K562 (cell line): ENCODE measurements around the gene CYP2C9. TPM values are rescaled to one million over a fixed set of nuclear protein-coding genes. Genes with fewer than 3 reads are reported as not detected.

ENCODE experiments used
- ATAC-seq: fragments of 200-7000 bp; cut with Tn5 transposase; 3 replicates; pipeline ENCODE4 v1.9.1; 2020; ENCODE audit warnings: moderate library complexity
- BruUV-seq: library from RNA; stranded (reverse); fragments of 400-500 nt; replicated peaks from 2 replicates; lab custom pipeline; 2021; lab: Mats Ljungman, UMichigan
- CTCF ChIA-PET: fragments of 300-600 bp; formaldehyde crosslinking; extraction: SDS; loops from one replicate; lab custom pipeline; 2021; ENCODE audit warnings: low intra/inter-chr PET ratio; lab: Yijun Ruan, JAX
- POLR2A ChIA-PET: fragments of 300-600, 350-650 bp; sonication (Branson Sonifier 250); formaldehyde crosslinking; extraction: SDS; loops from one replicate; lab custom pipeline; 2021; ENCODE audit warnings: antibody characterized with exemption, inconsistent platforms; lab: Yijun Ruan, JAX
- DNase-seq, 4 experiments: peaks; one replicate each; pipeline versions ENCODE4 v3.0.0 to v3.0.0-alpha.2; 2011 to 2018; ENCODE audit warnings: low spot score in 3 of 4, mixed read lengths in 3 of 4; ENCODE audit errors: extremely low read depth in 1 of 4
- FAIRE-seq: peaks from 2 replicates; lab custom pipeline; 2011; peaks lifted over from hg19 to GRCh38; lab: Jason Lieb, UNC
- H2AFZ ChIP-seq: 2 replicates; pipeline ENCODE4 v1.6.0; 2011; ENCODE audit warnings: low read depth, low read length, control low read depth, inconsistent platforms
- H3K27ac ChIP-seq: fragments of 200-600 bp; 3 replicates; pipeline ENCODE4 v1.8.0; 2011; ENCODE audit warnings: low read depth, mild to moderate bottlenecking, control low read depth, inconsistent platforms, low read length, moderate library complexity, mixed read lengths; ENCODE audit errors: extremely low read depth
- H3K27me3 ChIP-seq, 2 experiments: fragments of 300-600 bp in 1 of 2; 2 replicates in 1 of 2; 3 replicates in 1 of 2; pipeline versions ENCODE4 v1.6.0 to v1.8.0; 2011; ENCODE audit warnings: inconsistent platforms in 2 of 2, low read length in 2 of 2, mild to moderate bottlenecking in 1 of 2, mixed read lengths in 1 of 2, moderate library complexity in 1 of 2; ENCODE audit not compliant: control insufficient read depth in 2 of 2, insufficient read depth in 2 of 2
- H3K36me3 ChIP-seq: fragments of 300-600 bp; 3 replicates; pipeline ENCODE4 v1.8.0; 2011; ENCODE audit warnings: mild to moderate bottlenecking, low read length, inconsistent platforms; ENCODE audit not compliant: control insufficient read depth, insufficient read depth
- H3K4me1 ChIP-seq, 2 experiments: fragments of 200-600 bp in 1 of 2; replicated peaks in 1 of 2; 2 replicates in 1 of 2; 3 replicates in 1 of 2; pipeline versions ENCODE4 v1.5.1 to v1.8.0; 2011; ENCODE audit warnings: inconsistent platforms in 2 of 2, low read length in 2 of 2, mild to moderate bottlenecking in 1 of 2, mixed read lengths in 1 of 2, moderate library complexity in 1 of 2; ENCODE audit not compliant: control insufficient read depth in 2 of 2, insufficient read depth in 2 of 2
- H3K4me2 ChIP-seq: 2 replicates; pipeline ENCODE4 v1.6.1; 2011; ENCODE audit warnings: low read length, control low read depth, inconsistent platforms, mixed read lengths; ENCODE audit not compliant: insufficient read depth
- H3K4me3 ChIP-seq: fragments of 200-600 bp; sonication (generic), shearing (Covaris generic); 2 replicates; pipeline ENCODE4 v1.5.1; 2016; ENCODE audit warnings: control low read depth, inconsistent platforms
- H3K79me2 ChIP-seq: fragments of 200-600 bp; 3 replicates; pipeline ENCODE4 v1.8.0; 2011; ENCODE audit warnings: low read length, inconsistent platforms; ENCODE audit not compliant: control insufficient read depth, insufficient read depth
- H3K9ac ChIP-seq, 2 experiments: 2 replicates each; pipeline versions ENCODE4 v1.6.0 to v1.6.1; 2011; ENCODE audit warnings: low read depth in 2 of 2, low read length in 2 of 2, control low read depth in 1 of 2, inconsistent platforms in 1 of 2, mild to moderate bottlenecking in 1 of 2, mixed read lengths in 1 of 2; ENCODE audit not compliant: insufficient read depth in 1 of 2
- H3K9me1 ChIP-seq: one replicate; pipeline ENCODE4 v1.6.0; 2011; ENCODE audit warnings: inconsistent platforms, mild to moderate bottlenecking, low read length, moderate library complexity; ENCODE audit not compliant: control insufficient read depth, insufficient read depth
- H3K9me3 ChIP-seq: replicated peaks from 2 replicates; pipeline ENCODE4 v1.5.1; 2011; ENCODE audit warnings: low read depth, low read length, inconsistent platforms; ENCODE audit not compliant: control insufficient read depth, insufficient read depth
- H4K20me1 ChIP-seq: replicated peaks from 2 replicates; pipeline ENCODE4 v1.6.1; 2011; ENCODE audit warnings: low read length, inconsistent platforms, mixed read lengths; ENCODE audit not compliant: control insufficient read depth, insufficient read depth
- CHAMP1 ChIP-seq: fragments of 450-650 bp; IDR thresholded peaks from 2 replicates; pipeline ENCODE4 v1.6.1; 2016; ENCODE audit warnings: mild to moderate bottlenecking
- FOS ChIP-seq: IDR thresholded peaks from 3 replicates; pipeline ENCODE4 v1.6.1; 2011; ENCODE audit not compliant: insufficient read length; ENCODE audit errors: extremely low read depth
- HMG20A ChIP-seq: fragments of 450-650 bp; formaldehyde crosslinking; conservative IDR thresholded peaks from 2 replicates; pipeline ENCODE4 v1.4.0; 2020; ENCODE audit warnings: mild to moderate bottlenecking, mixed read lengths
- HNRNPLL ChIP-seq: fragments of 200-400 bp; formaldehyde crosslinking; IDR thresholded peaks from 2 replicates; pipeline ENCODE4 v1.6.1; 2017; ENCODE audit warnings: low read length, low read depth, mild to moderate bottlenecking; ENCODE audit not compliant: poor library complexity, severe bottlenecking
- MAX ChIP-seq: sonication (generic); formaldehyde crosslinking; IDR thresholded peaks from 2 replicates; pipeline ENCODE4 v1.9.0; 2022; ENCODE audit warnings: mild to moderate bottlenecking, missing genetic modification reagents
- MBD2 ChIP-seq: sonication (generic); IDR thresholded peaks from 2 replicates; pipeline ENCODE4 v1.6.1; 2016; ENCODE audit warnings: low read depth, borderline replicate concordance
- MCM3 ChIP-seq: fragments of 450-650 bp; IDR thresholded peaks from 2 replicates; pipeline ENCODE4 v1.6.1; 2016
- NBN ChIP-seq: fragments of 450-650 bp; IDR thresholded peaks from 2 replicates; pipeline ENCODE4 v1.6.1; 2016; ENCODE audit warnings: low read depth, mild to moderate bottlenecking
- NRF1 ChIP-seq, 2 experiments: fragments of 450-650 bp; IDR thresholded peaks in 1 of 2; conservative IDR thresholded peaks in 1 of 2; 2 replicates each; pipeline ENCODE4 v1.6.1; 2014; ENCODE audit warnings: mild to moderate bottlenecking in 2 of 2
- PHB ChIP-seq: fragments of 250-450 bp; sonication (Bioruptor Pico); IDR thresholded peaks from 2 replicates; pipeline ENCODE4 v1.5.0; 2021
- SMARCC2 ChIP-seq: fragments of 450-650 bp; IDR thresholded peaks from 2 replicates; pipeline ENCODE4 v1.6.1; 2017; ENCODE audit warnings: antibody characterized with exemption, moderate library complexity, mild to moderate bottlenecking, low read depth
- TBP ChIP-seq: optimal IDR thresholded peaks from 2 replicates; pipeline ENCODE3; 2011; ENCODE audit warnings: low read depth, low read length, improper control_type of control experiment
- TEAD1 ChIP-seq, 2 experiments: fragments of 450-650 bp in 1 of 2; sonication (generic) in 1 of 2; formaldehyde crosslinking; IDR thresholded peaks; 2 replicates each; pipeline versions ENCODE4 v1.4.0 to v1.8.0; 2020 to 2022; ENCODE audit warnings: mild to moderate bottlenecking in 2 of 2, missing genetic modification reagents in 1 of 2
- U2AF1 ChIP-seq: fragments of 200-400 bp; formaldehyde crosslinking; optimal IDR thresholded peaks from 2 replicates; pipeline ENCODE3; 2017; ENCODE audit warnings: mild to moderate bottlenecking, low read depth, low read length, moderate library complexity
- USF1 ChIP-seq: sonication (generic); formaldehyde crosslinking; IDR thresholded peaks from 2 replicates; pipeline ENCODE4 v1.9.0; 2022; ENCODE audit warnings: mild to moderate bottlenecking, missing genetic modification reagents
- ZNF445 ChIP-seq: fragments of 250-450 bp; sonication (Bioruptor Pico); IDR thresholded peaks from 2 replicates; pipeline ENCODE4 v1.4.0; 2020; ENCODE audit warnings: low read depth, mild to moderate bottlenecking, moderate library complexity
- ZNF830 ChIP-seq: fragments of 250-450 bp; sonication (Bioruptor Pico); IDR thresholded peaks from 2 replicates; pipeline ENCODE4 v1.5.0; 2021; ENCODE audit warnings: mild to moderate bottlenecking
- WGBS: fragments of 100-300 bp; shearing (Covaris generic); methylation state at CpG from one replicate; pipeline ENCODE4 v1.1.6; 2016; ENCODE audit warnings: low coverage, mixed read lengths; ENCODE audit not compliant: insufficient coverage; ENCODE audit errors: missing lambda C conversion rate; 5-methylcytosine and 5-hydroxymethylcytosine counted together
- in situ Hi-C: fragments of 300-500 bp; cut with MboI; formaldehyde crosslinking; loops from 4 replicates; pipeline ENCODE4 v1.15.0; 2018; ENCODE audit warnings: inconsistent platforms, mixed read lengths
- intact Hi-C: fragments of 100-400 bp; cut with micrococcal nuclease; formaldehyde crosslinking; loops from 2 replicates; pipeline ENCODE4 v1.14.2; 2022
- polyA plus RNA-seq, 8 experiments: library from polyadenylated mRNA; depleted of rRNA in 4 of 8; stranded (reverse) in 5 of 8; unstranded in 3 of 8; fragments of >200 nt; fragmentation: Nextera tagmentation in 2 of 8; fragmentation: Illumina TruSeq in 1 of 8; extraction: Ambion mirVana in 2 of 8; extraction: Trizol in 1 of 8; gene quantifications; 2 replicates each; pipeline versions ENCODE4 v1.2.1 to v1.2.3, GENCODE V29; 2011 to 2014; ENCODE audit warnings: inconsistent platforms in 1 of 8, missing spikeins in 1 of 8
- total RNA-seq, 7 experiments: library from RNA; depleted of rRNA in 6 of 7; stranded (reverse); fragments of >200 nt in 6 of 7; fragmentation: Illumina TruSeq in 2 of 7; extraction: Trizol in 2 of 7; gene quantifications; 2 replicates each; pipeline versions ENCODE4 v1.2.1 to v1.2.3, GENCODE V29; 2011 to 2021; ENCODE audit warnings: low replicate concordance in 1 of 7

The CYP2C9 gene
- total and polyA plus RNA-seq, 9 of the 15 experiments (the other 6 are each of a cell fraction or from before 2014, with no cell fraction given) = 0.22 TPM; not detected in 8

- TF ChIP-seq TEAD1 (CRISPR knock-in tag; IDR thresholded peaks at IDR 0.05) (0 out of 4 replicates have a peak, but pooled peaks of 1 of the 2 experiments have one; percentile 8), U2AF1 (no peak), NRF1 (conservative IDR thresholded peaks at IDR 0.05 in 1 of 2, IDR thresholded peaks at IDR 0.05 in 1 of 2) (no peak)
- TF ChIP-seq, all 486 proteins: peak for 4
These were observed 25.4 kb downstream of the CYP2C9 start (continued) for GRCh38 chr10:94963901-94964300.

- H3K4me3 ChIP-seq = no peak overlapping the region
- BruUV-seq = no TSS peak
- POLR2A ChIA-PET = interaction anchor here (1.0 kb wide), 1 partner anchor 14 kb away, joined by 3 read pairs; no protein-coding TSS in a partner anchor
- no peak overlapping the region for H2AFZ ChIP-seq
- H4K20me1 ChIP-seq = no peaks in the 10 kb centered on the region
- H3K4me2 ChIP-seq = no peak overlapping the region
- H3K9me1 ChIP-seq = no peaks in the 10 kb centered on the region
- FAIRE-seq (no peak), ATAC-seq (no peak), DNase-seq (no peak)
- H3K4me1 ChIP-seq = no peaks in the 10 kb centered on the region
- CTCF ChIA-PET = no interaction called here
- no peaks in the 10 kb centered on the region for H3K79me2 ChIP-seq
- TF ChIP-seq CHAMP1 (no peak), SMARCC2 (no peak), MAX (no peak), PHB (CRISPR knock-in tag) (no peak), MBD2 (no peak), FOS (no peak), ZNF445 (CRISPR knock-in tag) (no peak), HNRNPLL (no peak), TBP (no peak), MCM3 (no peak), ZNF830 (CRISPR knock-in tag) (no peak), HMG20A (CRISPR knock-in tag) (no peak), USF1 (no peak), NBN (no peak)
- no peak overlapping the region for H3K9ac ChIP-seq
- no peaks in the 10 kb centered on the region for H3K9me3 ChIP-seq
- no peaks in the 10 kb centered on the region for H3K36me3 ChIP-seq
- no peak overlapping the region for H3K27ac ChIP-seq
- intact Hi-C loops (no loop called here), in situ Hi-C loops (no loop called here)
- 0% methylated on average over 4 of the region's 4 CpGs for WGBS
- no peaks in the 10 kb centered on the region for H3K27me3 ChIP-seq
These were observed 45.1 kb downstream of the CYP2C9 start for GRCh38 chr10:94983555-94983954.
